ENCODE data around the gene GLG1.

DNA sequence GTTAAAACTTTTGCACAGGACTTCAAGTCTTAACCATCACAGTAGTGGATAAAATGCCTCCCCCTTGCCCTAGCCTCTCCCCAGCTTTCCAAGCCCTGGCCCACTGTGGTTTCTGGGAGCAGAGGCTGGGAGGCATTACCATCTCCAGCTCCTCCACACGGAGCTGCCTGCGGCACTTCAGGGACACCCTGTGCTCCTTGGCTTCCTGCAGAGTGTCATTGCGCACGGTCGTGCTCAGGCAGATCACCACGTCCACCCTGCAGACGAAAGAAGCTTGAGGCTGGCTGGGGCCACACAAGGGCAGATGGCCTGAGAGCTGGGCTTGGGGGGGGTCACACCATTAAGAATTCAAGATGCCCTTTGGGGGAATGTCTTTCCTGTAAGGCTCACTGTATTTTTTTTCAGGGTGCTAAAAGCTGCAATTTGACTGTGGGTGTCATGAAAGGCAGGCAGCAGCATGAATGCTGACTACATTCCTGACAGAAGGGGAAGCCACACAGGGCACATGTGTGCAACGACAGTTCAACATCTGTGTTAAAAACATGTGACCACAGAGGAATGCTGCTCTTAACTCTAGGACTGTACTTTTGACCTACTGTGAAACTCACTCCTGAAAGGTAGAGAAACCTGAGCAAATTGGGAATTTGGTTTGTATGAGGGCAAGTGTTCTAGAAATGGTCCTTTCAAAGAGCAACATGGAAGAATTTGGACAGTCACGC, 137.9 kb downstream of the GLG1 start:
- TF ChIP-seq POLR2A (IDR thresholded peaks at IDR 0.05; ENCODE audit: low read depth, low read length), result no peak
- TF ChIP-seq POLR2AphosphoS5 (IDR thresholded peaks at IDR 0.05; ENCODE audit: low read depth, low read length), result no peak
- no peak for TF ChIP-seq TAF1 (IDR thresholded peaks at IDR 0.05; ENCODE audit: low read depth, low read length)
- TF ChIP-seq POU2F2 (IDR thresholded peaks at IDR 0.05; ENCODE audit: low read depth, low read length), result no peak

Measured in GM12891 (cell line).